OCI-LY7 (cell line): Measurements from ENCODE around the gene SMARCD1. TPM values are rescaled to one million over a fixed set of nuclear protein-coding genes. Genes with fewer than 3 reads are reported as not detected.

Source experiments
- BruUV-seq: library from RNA; stranded (reverse); fragments of 400-500 nt; replicated peaks from 2 replicates; lab custom pipeline; 2021; lab: Mats Ljungman, UMichigan
- CTCF ChIA-PET: fragments of 300-600 bp; sonication (Branson Sonifier 250); formaldehyde crosslinking; loops from one replicate; lab custom pipeline; 2022; ENCODE audit warnings: antibody characterized with exemption; ENCODE audit not compliant: unreplicated experiment; lab: Charles Lee
- POLR2A ChIA-PET: fragments of 300-600 bp; sonication (Branson Sonifier 250); formaldehyde crosslinking; loops from one replicate; lab custom pipeline; 2022; ENCODE audit warnings: antibody characterized with exemption; lab: Charles Lee
- DNase-seq: peaks from one replicate; pipeline ENCODE4 v3.0.0-alpha.2; 2015; ENCODE audit warnings: low spot score
- H2AFZ ChIP-seq: fragments of 200-600 bp; sonication (generic), shearing (Covaris generic); 2 replicates; pipeline ENCODE4 v1.6.1; 2014; ENCODE audit warnings: mild to moderate bottlenecking, antibody characterized with exemption, low read length, moderate library complexity
- H3K27ac ChIP-seq: fragments of 200-600 bp; sonication (generic); 2 replicates; pipeline ENCODE4 v1.5.1; 2014; ENCODE audit warnings: mixed run types, low read depth, mild to moderate bottlenecking, moderate library complexity, low read length, inconsistent platforms; ENCODE audit not compliant: poor library complexity, severe bottlenecking
- H3K36me3 ChIP-seq: fragments of 200-600 bp; sonication (generic); 2 replicates; pipeline ENCODE4 v1.6.1; 2014; ENCODE audit warnings: mild to moderate bottlenecking, antibody characterized with exemption, low read length, moderate library complexity, mixed read lengths; ENCODE audit not compliant: insufficient read depth
- H3K4me1 ChIP-seq: fragments of 200-600 bp; sonication (generic); 2 replicates; pipeline ENCODE4 v1.5.1; 2014; ENCODE audit warnings: mild to moderate bottlenecking, low read length; ENCODE audit not compliant: insufficient read depth, poor library complexity, severe bottlenecking
- H3K4me2 ChIP-seq: fragments of 200-600 bp; sonication (generic); 2 replicates; pipeline ENCODE4 v1.6.1; 2014; ENCODE audit warnings: mild to moderate bottlenecking, low read length
- H3K4me3 ChIP-seq: fragments of 200-600 bp; sonication (generic); 2 replicates; pipeline ENCODE4 v1.5.1; 2014; ENCODE audit warnings: mild to moderate bottlenecking, low read depth, low read length; ENCODE audit not compliant: poor library complexity, severe bottlenecking
- H3K79me2 ChIP-seq: fragments of 200-600 bp; sonication (generic); 2 replicates; pipeline ENCODE4 v1.6.1; 2016; ENCODE audit warnings: low read depth, mild to moderate bottlenecking, low read length, moderate library complexity, mixed read lengths; ENCODE audit not compliant: insufficient read depth
- H3K9me2 ChIP-seq: fragments of 200-600 bp; sonication (generic); 2 replicates; pipeline ENCODE4 v1.6.1; 2016; ENCODE audit warnings: mild to moderate bottlenecking, low read length, mixed read lengths; ENCODE audit not compliant: insufficient read depth
- H3K9me3 ChIP-seq: fragments of 200-600 bp; sonication (generic); 2 replicates; pipeline ENCODE4 v1.6.1; 2014; ENCODE audit warnings: mild to moderate bottlenecking, mixed run types, low read length, mixed read lengths
- H4K20me1 ChIP-seq: fragments of 200-600 bp; sonication (generic); 2 replicates; pipeline ENCODE4 v1.6.1; 2014; ENCODE audit warnings: mild to moderate bottlenecking, antibody characterized with exemption, low read length, moderate library complexity, mixed read lengths; ENCODE audit not compliant: insufficient read depth
- EZH2phosphoT487 ChIP-seq: fragments of 200-600 bp; sonication (generic); IDR thresholded peaks from 2 replicates; pipeline ENCODE4 v1.6.1; 2018; ENCODE audit warnings: low read depth, borderline replicate concordance, mild to moderate bottlenecking, mixed run types, antibody characterized with exemption, low read length, moderate library complexity, mixed read lengths
- intact Hi-C: fragments of 100-400 bp; cut with micrococcal nuclease; formaldehyde crosslinking; loops from one replicate; pipeline ENCODE4 v1.10.0; 2022; ENCODE audit not compliant: unreplicated experiment
- total RNA-seq, 2 experiments: library from RNA; depleted of rRNA in 1 of 2; stranded (reverse); fragments of >200 nt in 1 of 2; shearing (Covaris generic) in 1 of 2; gene quantifications; 2 replicates each; pipeline ENCODE4 v1.2.3, GENCODE V29; 2014 to 2022
- TF ChIP-seq, protein P1 (sequence below): fragments of 200-600 bp; sonication (generic); conservative IDR thresholded peaks from 2 replicates; pipeline ENCODE4 v1.5.1; 2014; ENCODE audit warnings: mild to moderate bottlenecking, antibody characterized with exemption, low read length, moderate library complexity, mixed read lengths

Gene SMARCD1
- total RNA-seq, 2 experiments from 2014 or later, result 92.8 to 134 TPM

GRCh38 chr12:50052544-50052943, 32.6 kb upstream of the SMARCD1 start:
- no peak for TF ChIP-seq EZH2phosphoT487
- TF ChIP-seq, protein P1, sequence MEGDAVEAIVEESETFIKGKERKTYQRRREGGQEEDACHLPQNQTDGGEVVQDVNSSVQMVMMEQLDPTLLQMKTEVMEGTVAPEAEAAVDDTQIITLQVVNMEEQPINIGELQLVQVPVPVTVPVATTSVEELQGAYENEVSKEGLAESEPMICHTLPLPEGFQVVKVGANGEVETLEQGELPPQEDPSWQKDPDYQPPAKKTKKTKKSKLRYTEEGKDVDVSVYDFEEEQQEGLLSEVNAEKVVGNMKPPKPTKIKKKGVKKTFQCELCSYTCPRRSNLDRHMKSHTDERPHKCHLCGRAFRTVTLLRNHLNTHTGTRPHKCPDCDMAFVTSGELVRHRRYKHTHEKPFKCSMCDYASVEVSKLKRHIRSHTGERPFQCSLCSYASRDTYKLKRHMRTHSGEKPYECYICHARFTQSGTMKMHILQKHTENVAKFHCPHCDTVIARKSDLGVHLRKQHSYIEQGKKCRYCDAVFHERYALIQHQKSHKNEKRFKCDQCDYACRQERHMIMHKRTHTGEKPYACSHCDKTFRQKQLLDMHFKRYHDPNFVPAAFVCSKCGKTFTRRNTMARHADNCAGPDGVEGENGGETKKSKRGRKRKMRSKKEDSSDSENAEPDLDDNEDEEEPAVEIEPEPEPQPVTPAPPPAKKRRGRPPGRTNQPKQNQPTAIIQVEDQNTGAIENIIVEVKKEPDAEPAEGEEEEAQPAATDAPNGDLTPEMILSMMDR, result no peak
- Histone ChIP-seq H4K20me1 (no peaks in the 10 kb centered on the region), H3K79me2 (no peaks in the 10 kb centered on the region), H3K4me1 (peaks cover 15% of the 10 kb centered on the region), H3K9me3 (no peaks in the 10 kb centered on the region), H3K36me3 (no peaks in the 10 kb centered on the region), H3K4me3 (no peak overlapping the region), H3K27ac (no peak overlapping the region), H3K4me2 (no peak overlapping the region), H2AFZ (no peak overlapping the region), H3K9me2 (no peaks in the 10 kb centered on the region)
- ChIA-PET POLR2A (no interaction called here), CTCF (no interaction called here)
- no peak for DNase-seq
- BruUV-seq, result no TSS peak
- intact Hi-C loops, result loop anchor here (10.0 kb wide), 1 partner anchor 188 kb away; no protein-coding TSS in a partner anchor

GRCh38 chr12:50052964-50053363, 32.2 kb upstream of the SMARCD1 start:
- Histone ChIP-seq H3K9me3 (no peaks in the 10 kb centered on the region), H3K4me3 (no peak overlapping the region), H2AFZ (no peak overlapping the region), H3K79me2 (no peaks in the 10 kb centered on the region), H3K4me2 (no peak overlapping the region), H3K27ac (no peak overlapping the region), H3K9me2 (no peaks in the 10 kb centered on the region), H3K36me3 (no peaks in the 10 kb centered on the region), H3K4me1 (peaks cover 15% of the 10 kb centered on the region), H4K20me1 (no peaks in the 10 kb centered on the region)
- TF ChIP-seq, protein P1, result no peak
- no peak for TF ChIP-seq EZH2phosphoT487
- DNase-seq, result no peak
- intact Hi-C loops, result loop anchor here (10.0 kb wide), 1 partner anchor 188 kb away; no protein-coding TSS in a partner anchor
- CTCF ChIA-PET, result no interaction called here
- BruUV-seq, result no TSS peak
- POLR2A ChIA-PET, result no interaction called here

- H3K4me2 ChIP-seq, result no peak overlapping the region
- no peaks in the 10 kb centered on the region for H3K79me2 ChIP-seq
- DNase-seq, result no peak
- no peaks in the 10 kb centered on the region for H3K9me2 ChIP-seq
- H4K20me1 ChIP-seq, result no peaks in the 10 kb centered on the region
- H3K4me1 ChIP-seq, result peaks cover 15% of the 10 kb centered on the region
- no peak overlapping the region for H3K27ac ChIP-seq
- intact Hi-C loops, result loop anchor here (10.0 kb wide), 1 partner anchor 189 kb away; no protein-coding TSS in a partner anchor
- ChIA-PET CTCF (no interaction called here), POLR2A (no interaction called here)
- H3K9me3 ChIP-seq, result no peaks in the 10 kb centered on the region
- H3K36me3 ChIP-seq, result no peaks in the 10 kb centered on the region
- no peak overlapping the region for H3K4me3 ChIP-seq
- TF ChIP-seq, protein P1, result no peak
- no peak for TF ChIP-seq EZH2phosphoT487
- no peak overlapping the region for H2AFZ ChIP-seq
- BruUV-seq, result no TSS peak
These were observed 31.6 kb upstream of the SMARCD1 start for GRCh38 chr12:50053583-50053982.
